ENCODE measurements around the gene PNPO. TPM values are rescaled to one million over a fixed set of nuclear protein-coding genes. Genes with fewer than 3 reads are reported as not detected.
"Not testable (repeated sequence)": the region's sequence is repeated elsewhere in the genome, so short reads cannot be mapped to it uniquely, and the experiment has no call there.

PNPO gene
- total RNA-seq, 1 donor: 26.7 TPM

GRCh38 chr17:47917581-47917980 lies 23.8 kb upstream of the PNPO start:
- no peak for DNase-seq (ENCODE audit: low read depth in 2 of 3, low spot score in 2 of 3)

- DNase-seq (ENCODE audit: low read depth in 2 of 3, low spot score in 2 of 3): no peak
These were observed 23.4 kb upstream of the PNPO start for GRCh38 chr17:47918006-47918405.

GRCh38 chr17:47918991-47919390 lies 22.4 kb upstream of the PNPO start:
- no peak for DNase-seq (ENCODE audit: low read depth in 2 of 3, low spot score in 2 of 3)

- DNase-seq (ENCODE audit: low read depth in 2 of 3, low spot score in 2 of 3): not testable (repeated sequence)
These were observed 21.5 kb upstream of the PNPO start for GRCh38 chr17:47919889-47920288.

GRCh38 chr17:47924785-47925677 lies 16.3 kb upstream of the PNPO start:
- DNase-seq (ENCODE audit: low read depth in 2 of 3, low spot score in 2 of 3): no peak

- no peak for DNase-seq (ENCODE audit: low read depth in 2 of 3, low spot score in 2 of 3)
These were observed 15.7 kb upstream of the PNPO start for GRCh38 chr17:47925678-47925988.

GRCh38 chr17:47927821-47928400 lies 13.5 kb upstream of the PNPO start:
- DNase-seq (ENCODE audit: low read depth in 2 of 3, low spot score in 2 of 3): no peak

- peak in 2 of 3 donors; percentile 81 to 93 for DNase-seq (ENCODE audit: low read depth in 2 of 3, low spot score in 2 of 3)
These were observed 13.0 kb upstream of the PNPO start for GRCh38 chr17:47928415-47928814.

GRCh38 chr17:47929218-47930000 lies 12.0 kb upstream of the PNPO start:
- no peak for DNase-seq (ENCODE audit: low read depth in 2 of 3, low spot score in 2 of 3)

- DNase-seq (ENCODE audit: low read depth in 2 of 3, low spot score in 2 of 3): no peak
These were observed 9.5 kb upstream of the PNPO start for GRCh38 chr17:47931848-47932247.

- no peak for DNase-seq (ENCODE audit: low read depth in 2 of 3, low spot score in 2 of 3)
These were observed 6.5 kb upstream of the PNPO start for GRCh38 chr17:47934856-47935255.

- DNase-seq (ENCODE audit: low read depth in 2 of 3, low spot score in 2 of 3): not testable (repeated sequence)
These were observed 5.9 kb upstream of the PNPO start for GRCh38 chr17:47935468-47935867.

- no peak for DNase-seq (ENCODE audit: low read depth in 2 of 3, low spot score in 2 of 3)
These were observed 5.4 kb upstream of the PNPO start for GRCh38 chr17:47935961-47936360.

GRCh38 chr17:47937941-47938340 lies 3.4 kb upstream of the PNPO start:
- DNase-seq (ENCODE audit: low read depth in 2 of 3, low spot score in 2 of 3): no peak

GRCh38 chr17:47942096-47942510 lies 732 bp downstream of the PNPO start:
- no peak for DNase-seq (ENCODE audit: low read depth in 2 of 3, low spot score in 2 of 3)

GRCh38 chr17:47942568-47942967 lies 1.2 kb downstream of the PNPO start:
- DNase-seq (ENCODE audit: low read depth in 2 of 3, low spot score in 2 of 3): no peak

- no peak for DNase-seq (ENCODE audit: low read depth in 2 of 3, low spot score in 2 of 3)
These were observed 3.7 kb downstream of the PNPO start for GRCh38 chr17:47945080-47945479.

GRCh38 chr17:47945529-47946508 lies 4.4 kb downstream of the PNPO start:
- no peak for DNase-seq (ENCODE audit: low read depth in 2 of 3, low spot score in 2 of 3)

- no peak for DNase-seq (ENCODE audit: low read depth in 2 of 3, low spot score in 2 of 3)
These were observed 5.1 kb downstream of the PNPO start for GRCh38 chr17:47946516-47946915.

- peak; percentile 37 to 82 (median 78) for DNase-seq (ENCODE audit: low read depth in 2 of 3, low spot score in 2 of 3)
These were observed 5.6 kb downstream of the PNPO start for GRCh38 chr17:47946929-47947397.

Measured in hematopoietic multipotent progenitor cell (in vitro differentiated cells).